Activated CD8-positive, alpha-beta memory T cell treated with anti-CD3 and anti-CD28 coated beads for 36 hours (primary cell): ENCODE measurements around the gene COPS9. TPM values are rescaled to one million over a fixed set of nuclear protein-coding genes. Genes with fewer than 3 reads are reported as not detected.

Experiments used
- CTCF ChIA-PET: fragments of 350-600 bp; sonication (Branson Sonifier 250); formaldehyde crosslinking; loops from one replicate; lab custom pipeline; 2021; ENCODE audit warnings: antibody characterized with exemption; lab: Charles Lee
- POLR2A ChIA-PET: fragments of 350-600 bp; sonication (Branson Sonifier 250); formaldehyde crosslinking; loops from one replicate; lab custom pipeline; 2021; ENCODE audit warnings: antibody characterized with exemption; lab: Charles Lee
- total RNA-seq, 2 experiments: library from RNA; stranded (reverse); gene quantifications; one replicate each; pipeline ENCODE4 v1.2.3, GENCODE V29; 2021

Gene COPS9
- total RNA-seq, 2 experiments from 2014 or later, result 165 to 187 TPM

DNA sequence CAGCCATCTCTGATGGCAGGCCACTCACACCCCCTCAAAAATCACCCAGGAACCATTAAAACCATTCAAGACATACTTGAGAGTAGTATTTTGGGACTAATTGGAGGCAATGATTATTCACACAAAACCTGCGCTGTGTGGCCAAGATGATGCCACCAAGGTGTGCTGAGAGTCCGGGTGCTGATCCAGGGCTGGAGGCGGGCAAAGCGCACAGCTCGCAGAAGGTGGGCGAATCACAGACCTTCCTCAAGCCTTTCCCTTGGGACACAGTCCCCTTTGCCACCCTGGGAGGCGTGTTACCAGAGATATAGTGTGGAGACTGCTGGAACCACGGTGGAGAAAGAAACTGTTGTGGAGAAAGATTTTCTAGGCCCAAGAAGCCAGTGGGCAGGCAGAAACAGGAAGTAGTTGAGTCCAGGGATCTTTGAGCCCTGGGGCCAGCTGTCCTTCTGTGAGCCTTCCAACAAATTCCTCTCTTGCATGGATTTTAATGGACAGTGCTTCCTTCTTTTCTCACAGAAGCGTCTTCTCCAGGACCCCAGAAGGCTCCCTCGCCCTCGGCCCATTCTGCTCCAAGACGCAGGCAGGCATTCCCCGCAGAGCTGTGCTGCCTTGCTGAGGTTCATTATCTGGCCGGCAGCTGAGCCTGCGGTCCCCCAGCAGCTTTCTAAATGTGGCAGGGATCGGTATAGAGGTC lies 8.0 kb downstream of the COPS9 start:
- CTCF ChIA-PET, result interaction anchor here (1.9 kb wide), 1 partner anchor 16 kb away, joined by 6 read pairs; no protein-coding TSS in a partner anchor
- POLR2A ChIA-PET, result no interaction called here

DNA sequence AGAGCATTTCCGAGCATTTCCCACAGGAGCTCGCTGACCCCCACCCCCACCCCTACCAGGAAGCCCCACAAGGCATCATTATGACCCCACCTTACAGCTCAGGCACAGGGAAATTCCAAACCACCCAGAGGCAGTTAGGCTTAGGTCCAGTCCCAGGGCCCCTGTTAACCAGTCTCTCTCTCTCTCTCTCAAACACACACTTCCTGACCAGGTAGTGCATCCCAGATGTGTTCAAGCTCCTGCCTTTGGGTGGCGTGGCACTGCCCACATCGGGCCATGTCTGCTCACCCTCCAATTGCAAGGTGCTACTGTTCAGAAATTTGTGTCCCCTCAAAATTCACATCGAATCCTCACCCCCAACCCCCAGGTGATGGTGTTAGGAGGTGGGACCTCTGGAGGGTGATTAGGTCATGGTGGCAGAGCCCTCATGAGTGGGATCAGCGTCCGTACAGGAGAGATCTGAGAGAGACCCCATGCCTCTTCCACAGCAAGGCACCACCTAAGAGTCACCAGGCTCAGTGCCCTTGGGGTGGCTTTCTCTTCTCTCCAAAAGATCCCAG lies 8.8 kb downstream of the COPS9 start:
- ChIA-PET CTCF (interaction anchor here (1.9 kb wide), 1 partner anchor 16 kb away, joined by 6 read pairs; no protein-coding TSS in a partner anchor), POLR2A (no interaction called here)

DNA sequence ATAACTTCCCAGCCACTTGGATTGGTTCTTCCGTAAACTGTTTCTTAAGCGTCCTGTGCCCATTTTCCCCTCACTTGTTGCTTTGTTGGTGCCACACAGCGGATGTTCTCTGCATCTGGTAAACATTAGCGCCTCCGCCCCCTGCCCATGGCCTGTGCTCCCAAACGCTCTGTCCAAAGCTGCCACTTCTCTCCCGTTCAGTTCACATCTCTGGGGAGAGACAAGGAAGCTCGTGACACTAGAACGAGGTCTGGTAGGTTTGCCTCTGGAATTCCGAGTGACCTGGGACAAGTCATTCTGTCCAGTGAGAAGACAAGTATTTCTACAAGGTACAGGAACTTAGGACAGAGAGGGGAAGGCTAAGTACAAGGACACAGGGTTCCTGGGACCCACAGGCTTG lies 9.4 kb downstream of the COPS9 start:
- POLR2A ChIA-PET, result no interaction called here
- CTCF ChIA-PET, result no interaction called here

DNA sequence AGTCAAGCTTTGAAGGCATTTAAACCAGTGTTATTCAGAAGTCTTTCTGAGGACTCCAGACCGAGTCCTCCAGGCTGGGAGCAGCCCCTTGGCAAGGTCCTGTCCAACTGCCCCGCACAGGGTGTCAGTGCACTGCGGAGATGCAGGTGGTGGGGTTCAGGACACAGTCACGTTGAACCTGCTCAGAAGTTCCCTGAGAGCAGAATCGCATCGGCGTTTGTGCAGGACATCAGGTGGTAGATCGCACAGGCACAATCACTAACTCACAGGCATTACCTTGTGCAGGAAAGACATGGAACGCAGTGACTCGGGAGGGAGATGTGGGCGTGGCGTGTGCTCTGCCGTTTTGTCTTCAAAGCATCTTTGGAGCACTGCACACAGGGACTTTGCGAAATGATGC lies 10.4 kb downstream of the COPS9 start:
- POLR2A ChIA-PET, result no interaction called here
- CTCF ChIA-PET, result no interaction called here

DNA sequence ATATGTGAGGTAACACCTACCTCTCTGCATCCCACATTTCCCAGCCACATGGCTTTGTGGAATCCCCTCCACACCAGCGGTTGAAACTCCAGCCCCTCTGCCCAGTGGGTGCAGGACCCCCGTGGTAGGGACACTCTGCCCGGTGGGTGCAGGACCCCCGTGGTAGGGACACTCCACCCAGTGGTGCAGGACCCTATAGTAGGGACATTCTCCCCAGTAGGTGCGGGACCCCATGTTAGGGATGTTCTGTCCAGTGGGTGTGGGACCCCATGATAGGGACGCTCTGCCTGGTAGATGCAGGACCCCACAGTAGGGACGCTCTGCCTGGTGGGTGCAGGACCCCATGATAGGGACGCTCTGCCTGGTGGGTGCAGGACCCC lies 11.5 kb downstream of the COPS9 start:
- POLR2A ChIA-PET, result no interaction called here
- CTCF ChIA-PET, result no interaction called here

DNA sequence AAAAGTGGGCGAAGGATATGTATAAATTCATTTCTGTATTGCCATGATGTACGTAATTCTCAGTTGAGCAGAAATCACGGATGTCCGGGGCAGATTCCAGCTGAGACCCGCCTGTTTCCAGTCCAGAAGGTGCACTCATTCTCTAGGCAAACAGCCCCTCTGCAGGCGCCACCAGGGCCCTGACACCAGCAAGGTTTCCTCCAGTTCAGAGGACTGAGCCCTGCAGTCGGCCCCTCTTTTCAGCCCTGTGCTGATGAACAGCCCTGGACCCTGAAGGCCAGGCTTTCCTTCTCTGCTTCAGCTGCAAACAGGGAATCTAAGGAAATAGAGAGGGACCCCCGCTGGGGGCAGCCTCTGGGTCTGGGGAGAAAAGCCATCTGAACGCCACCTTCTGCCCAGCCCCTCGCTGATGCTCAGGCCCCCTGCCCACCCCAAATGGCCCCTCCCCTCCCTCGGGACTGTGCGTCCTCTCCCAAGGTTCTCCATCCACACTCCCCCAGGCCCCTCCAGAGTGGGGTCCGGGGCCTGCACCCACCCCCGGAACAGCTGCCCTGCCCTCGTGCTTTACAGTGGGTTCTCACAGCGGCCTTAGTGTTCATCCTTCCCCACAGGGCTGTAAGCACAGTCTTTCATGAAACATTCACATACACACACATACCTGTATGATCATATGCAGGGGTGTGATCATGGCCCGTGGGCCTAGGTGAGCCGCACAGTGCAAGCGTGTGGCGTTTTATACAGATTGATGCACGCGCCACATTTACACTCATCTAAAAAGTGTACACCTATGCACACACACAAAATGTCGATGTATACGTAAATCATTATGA lies 12.1 kb downstream of the COPS9 start:
- CTCF ChIA-PET, result no interaction called here
- POLR2A ChIA-PET, result no interaction called here

DNA sequence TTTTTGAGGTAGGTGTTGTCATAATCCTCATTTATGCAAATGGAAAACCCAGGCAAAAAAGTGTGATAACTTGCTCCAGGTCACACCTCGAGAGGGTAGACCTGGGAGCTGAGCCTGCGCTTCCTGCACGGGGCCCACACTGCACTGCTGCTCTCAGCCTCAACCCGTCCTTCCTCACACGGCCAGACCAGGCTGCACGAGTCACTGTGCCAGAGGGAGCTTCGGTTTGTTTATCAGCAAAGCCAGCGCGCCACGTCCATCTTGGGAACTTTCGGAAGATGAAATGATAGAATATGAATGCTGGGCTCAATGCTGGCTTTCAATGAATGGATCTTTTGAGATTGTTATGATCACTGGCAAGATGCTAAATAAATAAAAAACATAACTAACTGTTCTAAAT lies 14.4 kb downstream of the COPS9 start:
- ChIA-PET CTCF (no interaction called here), POLR2A (no interaction called here)

DNA sequence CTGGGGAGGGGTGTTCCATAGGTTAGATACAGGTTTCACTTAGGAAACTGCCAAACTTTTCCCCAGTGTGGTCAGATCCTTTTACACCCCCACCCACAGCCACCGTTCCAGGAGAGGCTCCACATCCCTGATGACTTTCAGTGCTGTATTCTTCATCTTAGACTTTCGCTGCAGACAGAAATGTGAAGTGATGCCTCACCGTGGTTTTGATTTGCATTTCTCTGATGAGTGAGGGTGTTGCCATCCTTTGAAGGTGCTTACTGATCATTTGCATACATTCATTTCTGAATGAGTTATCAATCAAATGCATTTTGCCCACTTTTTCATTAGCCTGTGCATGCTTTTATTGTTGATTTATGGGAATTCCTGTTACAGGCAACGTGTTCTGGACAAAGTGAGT lies 14.9 kb downstream of the COPS9 start:
- POLR2A ChIA-PET, result no interaction called here
- CTCF ChIA-PET, result interaction anchor here (0.6 kb wide), 1 partner anchor 24 kb away, joined by 3 read pairs; no protein-coding TSS in a partner anchor

DNA sequence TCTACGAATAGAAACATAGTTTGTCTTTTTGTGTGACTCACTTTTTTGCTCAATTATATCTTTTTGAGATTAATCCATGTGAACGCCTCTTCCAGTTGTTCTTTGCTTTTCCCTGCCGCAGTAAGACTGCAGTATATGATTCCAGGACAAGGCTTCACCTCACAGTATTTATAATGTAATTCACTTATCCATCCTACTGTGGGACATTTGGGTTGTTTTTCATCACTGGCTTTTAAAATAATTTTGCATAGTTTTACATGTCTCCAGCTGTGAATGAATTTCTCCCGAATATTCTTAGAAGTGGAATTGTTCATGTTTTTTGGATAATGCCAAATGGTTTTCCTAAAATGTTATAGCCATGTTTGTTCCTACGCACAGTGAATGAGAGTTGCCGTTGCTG lies 21.9 kb downstream of the COPS9 start:
- POLR2A ChIA-PET, result no interaction called here
- CTCF ChIA-PET, result interaction anchor here (2.1 kb wide), 1 partner anchor 29 kb away, joined by 5 read pairs; no protein-coding TSS in a partner anchor

DNA sequence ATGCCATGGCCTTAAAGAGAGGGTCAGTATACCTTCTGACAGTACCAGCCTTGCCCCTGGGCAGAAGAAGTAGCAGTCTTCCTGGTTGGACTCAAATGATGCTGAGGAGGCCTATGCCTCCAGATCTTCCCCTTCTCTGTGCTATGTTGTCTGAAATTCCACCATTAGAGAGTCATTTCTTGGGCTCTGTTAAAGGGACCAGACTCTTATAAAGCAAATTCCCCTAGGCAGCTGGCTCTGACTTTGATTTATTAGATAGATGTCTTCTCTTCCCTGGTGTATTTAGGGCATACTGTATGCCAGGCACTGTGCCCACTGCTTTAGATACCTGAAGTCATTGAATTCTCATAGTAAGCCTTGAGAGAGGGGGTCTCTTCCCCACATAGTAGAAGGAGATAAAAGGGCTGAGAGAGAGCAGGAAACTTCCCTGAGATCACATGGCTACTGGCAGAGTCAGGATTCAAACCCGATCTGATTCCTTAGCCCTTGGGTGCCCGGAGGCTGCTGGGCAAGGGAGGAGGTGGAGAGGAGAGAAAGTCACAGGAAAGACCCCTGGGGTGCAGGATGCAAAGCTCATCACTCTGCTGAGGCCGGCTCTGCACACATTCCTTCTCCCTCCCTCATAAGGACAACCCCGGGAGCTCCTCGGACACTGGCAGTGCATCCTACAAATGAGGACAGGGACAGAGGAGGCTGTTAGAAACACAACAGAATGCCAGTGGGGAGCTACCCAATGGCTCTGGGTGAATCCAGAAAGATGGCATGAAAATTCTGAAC lies 23.0 kb downstream of the COPS9 start:
- ChIA-PET CTCF (no interaction called here), POLR2A (no interaction called here)

DNA sequence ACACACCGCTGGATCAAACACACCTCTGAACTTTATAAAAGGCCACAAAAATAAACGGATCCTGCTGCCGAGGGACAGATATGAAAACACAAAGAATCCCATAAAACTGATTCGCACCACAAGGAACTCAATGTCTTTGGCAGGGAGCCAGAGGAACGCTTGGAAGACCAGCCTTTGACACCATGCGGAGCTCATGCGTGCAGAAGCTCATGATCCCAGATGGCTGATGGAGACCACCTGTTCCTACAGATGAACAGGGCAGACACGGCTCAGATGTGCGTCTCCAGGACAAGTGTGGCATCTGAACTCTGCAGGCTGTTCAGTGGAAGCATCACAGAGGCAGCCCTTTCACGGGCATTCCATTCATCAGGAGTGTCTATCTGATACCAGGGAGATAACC lies 24.9 kb downstream of the COPS9 start:
- ChIA-PET POLR2A (no interaction called here), CTCF (no interaction called here)

DNA sequence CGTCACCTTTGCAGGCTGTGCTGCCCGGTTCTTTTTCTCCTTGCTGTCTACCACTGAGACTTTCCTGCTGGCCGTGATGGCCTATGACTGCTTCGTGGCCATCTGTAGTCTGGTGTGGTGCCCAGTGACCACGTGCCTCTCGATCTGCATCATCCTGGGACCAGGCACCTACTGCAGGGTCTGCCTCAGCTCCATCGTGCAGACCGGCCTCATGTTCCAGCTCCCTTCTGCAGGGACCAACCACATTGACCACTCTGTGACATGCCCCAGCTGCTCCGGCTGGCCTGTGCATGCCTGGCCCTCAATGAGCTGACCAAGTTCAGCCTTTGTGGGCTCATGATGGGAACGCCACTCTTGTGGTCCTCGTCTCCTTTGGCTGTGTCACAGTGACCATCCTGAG lies 26.7 kb downstream of the COPS9 start:
- POLR2A ChIA-PET, result no interaction called here
- CTCF ChIA-PET, result no interaction called here

DNA sequence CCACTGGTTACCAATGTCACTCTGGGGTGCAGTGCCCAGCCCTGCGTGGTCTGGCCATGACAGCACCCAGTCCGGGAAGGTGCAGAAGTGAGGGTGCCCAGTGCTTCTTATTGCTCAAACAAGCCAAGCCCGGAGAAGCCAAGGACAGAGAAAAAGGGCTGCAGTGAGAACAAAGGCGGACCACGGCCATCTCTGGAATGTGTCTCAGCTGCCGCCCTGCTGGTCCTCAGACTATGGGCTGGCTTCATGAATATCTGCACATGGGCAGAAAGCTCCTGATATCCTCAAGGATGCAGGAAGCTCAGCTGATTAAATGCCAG lies 28.7 kb downstream of the COPS9 start:
- CTCF ChIA-PET, result no interaction called here
- POLR2A ChIA-PET, result no interaction called here

DNA sequence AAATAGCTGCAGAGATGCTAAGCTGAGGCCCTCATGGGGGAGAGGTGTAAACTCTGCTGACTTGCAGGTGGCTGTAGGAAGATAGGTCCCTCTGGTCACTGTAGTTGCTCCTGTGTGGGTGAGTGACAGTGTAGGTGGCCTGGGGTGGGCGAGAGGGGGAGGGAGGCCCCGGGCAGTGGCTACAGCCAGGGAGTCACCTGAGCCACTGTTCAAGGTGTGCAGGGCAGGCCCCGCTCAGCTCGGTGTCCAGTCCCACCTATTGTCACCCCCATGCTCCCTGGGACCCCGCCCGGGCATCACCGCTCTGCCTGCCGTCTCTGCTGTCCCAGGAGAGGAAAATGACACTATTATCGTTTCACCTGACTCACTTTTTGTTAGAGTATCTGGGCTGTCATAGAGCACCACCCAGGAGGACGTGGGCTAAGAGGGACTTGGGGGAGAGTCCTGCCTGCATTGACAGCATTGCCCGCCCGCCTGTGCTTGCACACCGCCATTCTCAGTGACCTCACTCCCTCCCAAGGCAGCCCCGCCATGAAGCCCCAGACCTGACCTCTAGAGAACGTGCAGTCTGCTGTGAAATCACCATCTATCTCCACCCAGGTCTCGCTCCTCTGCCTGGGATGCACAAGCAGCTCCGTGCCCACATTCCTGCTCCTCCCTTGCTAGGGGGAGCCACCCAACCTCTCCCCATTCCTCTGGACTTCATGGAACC lies 29.2 kb downstream of the COPS9 start:
- ChIA-PET POLR2A (no interaction called here), CTCF (no interaction called here)

DNA sequence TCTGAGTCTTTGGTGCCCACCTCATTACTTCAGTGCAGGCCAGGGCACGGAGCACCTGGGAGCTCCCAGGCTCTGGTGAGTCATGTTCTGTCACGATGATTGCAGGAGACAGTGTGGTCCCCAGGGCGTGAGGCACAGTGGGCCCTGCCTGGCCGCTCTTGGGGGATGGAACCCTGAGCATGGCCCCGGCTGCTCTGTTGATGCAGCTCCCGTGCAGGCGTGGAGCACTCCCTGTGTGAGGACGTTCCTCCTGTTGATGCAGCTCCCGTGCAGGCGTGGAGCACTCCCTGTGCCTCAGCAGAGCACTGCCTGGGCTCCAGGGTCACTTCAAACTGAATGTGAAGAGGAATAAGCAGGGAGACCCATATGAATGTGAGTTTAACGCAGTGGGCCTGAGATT lies 30.1 kb downstream of the COPS9 start:
- ChIA-PET POLR2A (no interaction called here), CTCF (no interaction called here)

DNA sequence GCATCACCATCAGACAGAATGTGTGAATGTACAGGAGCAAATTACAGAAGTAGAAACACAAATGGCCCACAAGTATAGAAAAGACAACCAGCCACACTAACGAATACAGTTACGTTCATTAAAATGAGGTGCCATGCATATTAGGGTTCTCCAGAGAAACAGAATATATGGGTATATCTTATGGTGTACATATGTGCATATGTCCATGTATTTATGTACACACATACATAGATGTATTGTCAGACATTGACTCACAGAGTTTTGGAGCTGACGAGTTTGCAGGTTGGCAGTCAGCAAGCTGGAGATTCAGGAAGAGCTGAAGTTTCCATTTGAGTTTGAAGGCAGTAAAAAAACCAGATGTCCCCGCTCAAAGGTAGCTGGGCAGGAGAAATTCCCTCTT lies 33.0 kb downstream of the COPS9 start:
- ChIA-PET CTCF (no interaction called here), POLR2A (no interaction called here)

DNA sequence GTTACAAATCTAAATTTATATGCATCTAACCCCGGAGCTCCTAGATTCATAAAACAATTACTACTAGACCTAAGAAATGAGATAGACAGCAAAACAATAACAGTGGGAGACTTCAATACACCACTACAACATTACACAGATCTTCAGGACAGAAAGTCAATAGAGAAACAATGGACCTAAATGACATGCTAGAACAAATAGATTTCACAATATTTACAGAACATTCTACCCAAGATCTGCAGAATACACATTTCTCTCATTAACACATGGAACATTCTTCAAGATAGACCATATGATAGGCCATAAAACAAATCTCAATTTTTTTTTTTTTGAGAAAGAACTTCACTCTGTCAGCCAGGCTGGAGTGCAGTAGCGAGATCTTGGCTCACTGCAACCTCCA lies 37.8 kb downstream of the COPS9 start:
- ChIA-PET POLR2A (no interaction called here), CTCF (no interaction called here)

DNA sequence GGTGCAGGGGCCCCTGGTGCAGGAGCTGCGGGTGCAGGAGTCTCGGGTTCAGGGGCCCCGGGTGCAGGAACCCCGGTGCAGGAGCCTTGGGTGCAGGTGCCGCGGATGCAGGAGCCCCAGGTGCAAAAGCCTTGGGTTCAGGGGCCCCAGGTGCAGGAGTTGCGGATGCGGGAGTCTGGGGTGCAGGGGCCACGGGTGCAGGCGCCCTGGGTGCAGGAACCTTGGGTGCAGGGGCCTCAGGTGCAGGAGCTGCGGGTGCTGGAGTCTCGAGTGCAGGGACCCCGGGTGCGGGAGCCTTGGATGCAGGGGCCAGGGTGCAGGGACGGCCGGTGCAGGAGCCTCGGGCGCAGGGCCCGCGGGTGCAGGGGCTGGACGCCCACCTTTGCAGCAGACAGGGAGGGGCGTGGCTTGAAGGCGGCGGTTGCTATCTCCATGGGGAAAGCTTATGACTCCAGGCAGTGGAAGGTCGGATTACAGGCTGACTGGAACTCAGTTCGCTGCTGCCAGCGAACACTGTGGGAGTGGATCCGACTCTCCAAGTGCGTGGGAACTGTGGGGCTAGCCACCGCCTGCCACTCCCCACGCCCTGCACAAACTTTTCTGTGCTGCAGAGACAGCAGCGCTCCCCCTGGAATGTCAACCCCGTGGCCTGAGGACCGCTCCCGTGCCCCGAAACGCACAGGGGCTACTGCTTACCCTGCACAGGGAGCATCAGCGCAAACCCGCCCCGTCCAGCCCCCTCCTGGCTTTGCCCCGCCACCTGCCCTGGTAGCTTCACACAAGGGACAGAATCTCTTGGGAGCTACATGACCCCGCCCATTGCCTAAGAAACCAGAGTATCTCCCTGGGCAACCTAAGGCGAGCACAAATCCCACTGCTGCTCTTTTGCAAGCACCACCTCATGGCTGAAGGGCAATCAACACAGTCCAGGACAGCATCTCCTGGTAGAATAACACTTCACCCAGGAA lies 40.3 kb downstream of the COPS9 start:
- CTCF ChIA-PET, result interaction anchor here (0.7 kb wide), 1 partner anchor 240 kb away, joined by 3 read pairs; no protein-coding TSS in a partner anchor
- POLR2A ChIA-PET, result no interaction called here
